ENCODE results near the gene IL26. TPM values are rescaled to one million over a fixed set of nuclear protein-coding genes. Genes with fewer than 3 reads are reported as not detected.

IL26 gene
- total and polyA plus RNA-seq, 4 donors = not detected

Other genes starting within 250 kb of the IL26 start
- 1 to 10 TPM in 1 of 2 donors, under 1 TPM in 1; 0.31 to 1.2 TPM for gene IFNG-AS1, start 236.4 kb downstream of the IL26 start, total RNA-seq
- gene IFNG-AS1, start 236.4 kb downstream of the IL26 start, polyA plus RNA-seq = under 1 TPM in 1 of 2 donors, not detected in 1; 0.03 TPM
- gene IFNG, start 66.1 kb downstream of the IL26 start, total RNA-seq = under 1 TPM; 0.40 to 0.49 TPM
- under 1 TPM in 1 of 2 donors, not detected in 1; 0.22 TPM for gene IFNG, start 66.1 kb downstream of the IL26 start, polyA plus RNA-seq
- gene IL22, start 27.8 kb upstream of the IL26 start, total RNA-seq = not detected
- under 1 TPM in 1 of 2 donors, not detected in 1; 0.46 TPM for gene IL22, start 27.8 kb upstream of the IL26 start, polyA plus RNA-seq
- 10 to 100 TPM; 14.9 to 29.7 TPM for gene MDM1, start 106.6 kb upstream of the IL26 start, total RNA-seq
- 1 to 10 TPM; 6.7 to 9.8 TPM for gene MDM1, start 106.6 kb upstream of the IL26 start, polyA plus RNA-seq

Data from lung (tissue), 4 donors.